Measurements from ENCODE around the gene RSPRY1.

Gene RSPRY1

DNA sequence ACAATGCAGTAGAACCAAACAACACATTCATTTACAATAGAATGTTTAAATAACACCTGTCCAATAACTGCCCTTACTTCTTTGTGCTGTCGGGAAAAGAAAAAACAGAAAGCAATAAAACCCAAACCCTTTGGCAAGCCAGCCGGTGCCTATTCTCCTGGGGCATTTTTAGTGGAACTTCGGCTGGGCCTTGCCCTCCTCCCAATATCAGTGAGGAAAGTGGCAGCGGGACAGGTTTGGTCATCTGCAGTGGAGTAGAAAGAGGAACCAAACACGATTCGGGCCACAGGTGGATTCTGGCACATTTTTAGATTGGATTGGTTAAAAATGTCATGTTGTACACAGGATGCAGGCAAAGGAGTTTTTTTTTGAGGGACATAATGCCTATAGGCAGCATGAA lies 32.3 kb upstream of the RSPRY1 start:
- no peak for DNase-seq (ENCODE audit: low read depth)
- no peak for TF ChIP-seq CTCF (conservative IDR thresholded peaks at IDR 0.05; ENCODE audit: control insufficient read depth, insufficient read depth, low read depth, low read length)
- no peak overlapping the region for H3K4me3 ChIP-seq (ENCODE audit: control insufficient read depth, low read depth, low read length)

DNA sequence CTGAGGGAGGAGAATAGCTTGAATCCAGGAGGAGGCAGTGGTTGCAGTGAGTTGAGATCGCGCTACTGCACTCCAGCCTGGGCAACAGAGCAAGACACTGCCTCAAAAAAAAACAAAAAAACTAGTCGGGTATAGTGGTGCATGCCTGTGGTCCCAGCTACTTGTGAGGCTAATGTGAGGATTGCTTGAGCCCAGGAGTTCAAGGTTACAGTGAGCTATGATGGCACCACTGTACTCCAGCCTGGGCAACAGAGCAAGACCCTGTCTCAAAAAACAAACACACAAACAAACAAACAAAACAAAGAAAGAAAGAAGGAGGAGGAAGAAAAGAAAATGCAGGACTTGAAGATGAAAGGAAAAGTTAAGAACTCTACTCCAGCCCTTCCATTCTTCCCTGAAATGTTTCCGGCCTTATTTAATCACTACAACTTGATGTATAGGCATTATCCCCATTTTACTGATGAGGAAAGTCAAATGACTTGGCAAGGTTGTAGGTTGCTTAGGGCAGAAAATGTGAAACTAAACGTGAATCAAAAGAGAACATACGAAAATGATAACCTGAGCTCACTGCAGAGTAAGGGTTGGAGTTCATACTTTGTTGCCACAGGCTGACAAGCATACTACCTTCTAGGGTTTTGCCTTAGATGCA lies 30.3 kb upstream of the RSPRY1 start:
- H3K4me3 ChIP-seq (ENCODE audit: control insufficient read depth, low read depth, low read length), result no peak overlapping the region
- DNase-seq (ENCODE audit: low read depth), result no peak
- no peak for TF ChIP-seq CTCF (conservative IDR thresholded peaks at IDR 0.05; ENCODE audit: control insufficient read depth, insufficient read depth, low read depth, low read length)

- no peak overlapping the region for H3K4me3 ChIP-seq (ENCODE audit: control insufficient read depth, low read depth, low read length)
- no peak for DNase-seq (ENCODE audit: low read depth)
- TF ChIP-seq CTCF (conservative IDR thresholded peaks at IDR 0.05; ENCODE audit: control insufficient read depth, insufficient read depth, low read depth, low read length), result no peak
These were observed 29.8 kb upstream of the RSPRY1 start for GRCh38 chr16:57156351-57156703.

GRCh38 chr16:57157533-57157932 lies 28.6 kb upstream of the RSPRY1 start:
- DNase-seq (ENCODE audit: low read depth), result no peak
- TF ChIP-seq CTCF (conservative IDR thresholded peaks at IDR 0.05; ENCODE audit: control insufficient read depth, insufficient read depth, low read depth, low read length), result no peak
- H3K4me3 ChIP-seq (ENCODE audit: control insufficient read depth, low read depth, low read length), result no peak overlapping the region

GRCh38 chr16:57159447-57159846 lies 26.7 kb upstream of the RSPRY1 start:
- no peak for DNase-seq (ENCODE audit: low read depth)
- H3K4me3 ChIP-seq (ENCODE audit: control insufficient read depth, low read depth, low read length), result no peak overlapping the region
- no peak for TF ChIP-seq CTCF (conservative IDR thresholded peaks at IDR 0.05; ENCODE audit: control insufficient read depth, insufficient read depth, low read depth, low read length)

DNA sequence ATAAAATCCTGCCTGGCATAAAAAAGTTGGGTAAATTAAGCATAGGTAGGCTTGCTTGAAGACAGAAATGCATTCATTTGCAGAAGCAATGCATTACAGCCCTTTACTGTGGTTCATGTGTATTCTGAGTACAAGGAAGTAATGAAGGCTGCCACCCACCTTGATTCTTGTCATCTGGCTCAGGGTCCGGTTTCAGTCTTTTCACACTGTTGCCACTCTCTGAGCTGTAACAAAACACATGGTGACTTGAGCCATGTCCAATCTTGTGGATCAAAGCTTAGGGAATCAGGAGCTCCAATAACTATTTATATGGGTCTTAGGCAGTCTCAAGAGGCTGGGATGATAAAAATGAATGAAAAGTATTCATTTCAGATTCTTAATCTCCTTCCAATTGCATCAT lies 22.3 kb upstream of the RSPRY1 start:
- no peak for DNase-seq (ENCODE audit: low read depth)
- TF ChIP-seq CTCF (conservative IDR thresholded peaks at IDR 0.05; ENCODE audit: control insufficient read depth, insufficient read depth, low read depth, low read length), result no peak

DNA sequence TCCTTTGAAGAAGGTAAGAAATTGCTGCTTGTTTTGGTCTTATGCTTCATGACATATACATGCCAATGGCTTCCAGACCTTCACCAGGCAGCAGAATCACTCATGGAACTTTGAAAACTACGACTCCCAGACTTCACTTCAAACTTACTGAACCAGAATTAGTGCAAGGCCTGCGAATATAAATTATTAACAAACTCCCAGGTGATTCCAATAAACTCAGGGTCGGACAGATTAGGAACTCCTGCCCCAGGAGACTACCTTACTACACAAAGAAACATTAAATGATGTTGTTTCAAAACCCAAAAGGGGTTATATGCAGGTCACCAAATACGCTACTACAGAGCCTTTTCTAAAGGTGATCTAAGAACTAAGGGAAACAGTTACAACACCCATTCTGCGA lies 20.6 kb upstream of the RSPRY1 start:
- DNase-seq (ENCODE audit: low read depth), result no peak
- H3K4me3 ChIP-seq (ENCODE audit: control insufficient read depth, low read depth, low read length), result no peak overlapping the region
- TF ChIP-seq CTCF (conservative IDR thresholded peaks at IDR 0.05; ENCODE audit: control insufficient read depth, insufficient read depth, low read depth, low read length), result no peak

More for the DNA sequence above, 22.3 kb upstream of the RSPRY1 start:
- no peak overlapping the region for H3K4me3 ChIP-seq (ENCODE audit: control insufficient read depth, low read depth, low read length)

Data from fibroblast of mammary gland (primary cell).